Measurements from ENCODE around the gene OTOP2. TPM values are rescaled to one million over a fixed set of nuclear protein-coding genes. Genes with fewer than 3 reads are reported as not detected.
A peak's percentile ranks its signal among the peaks of the same experiment; 100 is the strongest.

Gene OTOP2
- total and polyA plus RNA-seq, 2 of the 8 experiments (the other 6 are each of a cell fraction or from before 2014, with no cell fraction given), result 0.23 TPM; not detected in 1

DNA sequence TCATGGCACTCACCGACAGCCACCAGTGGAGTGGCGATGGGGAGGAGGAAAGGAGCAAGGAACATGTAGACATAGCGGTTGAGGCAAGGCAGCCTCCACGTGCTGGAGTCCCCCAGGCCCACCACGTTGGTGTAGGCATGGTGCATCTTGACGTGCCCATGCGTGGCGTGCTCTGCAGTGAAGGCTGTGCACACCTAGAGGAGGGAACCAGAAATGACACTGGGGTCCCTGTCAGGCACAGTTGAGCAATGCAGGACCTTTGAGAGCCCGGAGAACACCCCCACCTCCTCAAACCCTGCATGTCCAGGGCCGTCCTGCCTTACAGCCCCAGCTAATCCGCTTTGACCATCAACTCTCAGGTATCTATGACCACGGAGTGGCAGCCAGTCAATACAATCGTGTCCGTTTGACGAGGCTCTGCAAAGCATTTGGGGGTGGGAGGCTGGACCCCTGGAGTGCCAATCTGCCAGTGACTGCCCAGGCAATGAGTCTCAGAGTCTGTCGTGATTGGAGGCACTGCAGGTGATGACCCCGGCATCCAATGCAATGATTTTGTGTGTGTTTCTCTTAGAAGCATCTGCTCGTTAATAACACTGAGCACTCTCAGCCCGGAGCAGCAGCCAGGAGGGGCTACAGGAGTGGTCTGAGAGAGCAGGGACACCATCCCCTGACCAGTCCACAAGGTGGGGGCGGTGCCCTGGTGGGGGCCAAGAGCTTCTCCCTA is 41.4 kb upstream of the OTOP2 start:
- H3K23me2 ChIP-seq (ENCODE audit: low read depth, low read length), result no peaks in the 10 kb centered on the region

More for the DNA sequence above, 41.4 kb upstream of the OTOP2 start:
- no peak overlapping the region for H3K14ac ChIP-seq (ENCODE audit: insufficient read length)
- no peak for FAIRE-seq
- no peaks in the 10 kb centered on the region for H3K79me1 ChIP-seq (ENCODE audit: low read depth, low read length)
- peak overlapping the region; percentile 95 for H2BK15ac ChIP-seq (ENCODE audit: low read length)
- H3K9me3 ChIP-seq (ENCODE audit: insufficient read depth in 2 of 2, low read depth in 1 of 2, low read length in 1 of 2), result no peaks in the 10 kb centered on the region
- POLR2A ChIA-PET (ENCODE audit: partially characterized antibody), result interaction anchor here (1.5 to 2.3 kb wide), 2 partner anchors 9 to 11 kb away, joined by 3 to 12 read pairs; partner anchors contain the start of genes FADS6 and FDXR
- peak overlapping the region; percentile 22 for H4K91ac ChIP-seq (replicated peaks; ENCODE audit: insufficient read length, low read length)
- H2BK20ac ChIP-seq (ENCODE audit: low read length), result peak overlapping the region; percentile 72; the same call in 1 of the 2 replicates
- H3K18ac ChIP-seq (ENCODE audit: extremely low read depth, low read length), result no peak overlapping the region; the same call in 1 of the 2 replicates
- no peaks in the 10 kb centered on the region for H3K36me3 ChIP-seq (ENCODE audit: control insufficient read depth in 2 of 4, insufficient read depth in 4 of 4, low read length in 3 of 4)
- H2BK12ac ChIP-seq (ENCODE audit: low read depth, low read length), result peak overlapping the region; percentile 80; the same call in 1 of the 2 replicates
- no peaks in the 10 kb centered on the region for H4K20me1 ChIP-seq (replicated peaks in 1 of 2; ENCODE audit: control insufficient read depth in 1 of 2, insufficient read depth in 2 of 2, low read length in 2 of 2)
- no peak overlapping the region for H2BK120ac ChIP-seq (replicated peaks; ENCODE audit: low read depth, low read length)
- peak overlapping the region; percentile 91 for H2AK5ac ChIP-seq (ENCODE audit: low read depth, low read length)
- H3K79me2 ChIP-seq (ENCODE audit: control insufficient read depth in 1 of 2, insufficient read depth in 2 of 2, low read length in 2 of 2), result no peaks in the 10 kb centered on the region
- peaks cover 3 to 8% (median 5%) of the 10 kb centered on the region in 4 experiments; a peak in 6 of 7 replicates for H3K4me1 ChIP-seq (replicated peaks in 1 of 4; ENCODE audit: control insufficient read depth in 3 of 4, insufficient read depth in 4 of 4, low read length in 3 of 4)
- no peak overlapping the region for H2AFZ ChIP-seq (ENCODE audit: low read length)
- peaks cover 0 to 2% (median 0%) of the 10 kb centered on the region in 4 experiments; a peak in 2 of 7 replicates for H3K27me3 ChIP-seq (replicated peaks in 1 of 4; ENCODE audit: control insufficient read depth in 3 of 4, extremely low read depth in 1 of 4, insufficient read depth in 3 of 4, low read length in 3 of 4)
- peak overlapping the region; percentile 45 for H4K8ac ChIP-seq (ENCODE audit: extremely low read depth, insufficient read depth, low read length)
- H2BK5ac ChIP-seq (ENCODE audit: low read depth, low read length), result peak overlapping the region; percentile 52; the same call in 1 of the 2 replicates
- H3K27ac ChIP-seq (ENCODE audit: low read depth, low read length), result no peak overlapping the region
- H3K56ac ChIP-seq (replicated peaks; ENCODE audit: insufficient read length, low read depth, low read length), result no peak overlapping the region
- 82% methylated on average over 20 of the region's 20 CpGs; no CpG with 5 or more reads in 1 of the 2 experiments for WGBS, 2 experiments (ENCODE audit: extremely low coverage in 1 of 2, insufficient coverage in 1 of 2, insufficient read length in 1 of 2, insufficient replicate concordance in 2 of 2, low coverage in 1 of 2, low lambda C conversion rate in 2 of 2, missing lambda C conversion rate in 1 of 2)
- H4K5ac ChIP-seq (ENCODE audit: insufficient read length, low read depth, low read length), result no peak overlapping the region
- no peak for DNase-seq (ENCODE audit: low read depth in 1 of 2, low spot score in 2 of 2)
- H3K9ac ChIP-seq (replicated peaks in 1 of 4; ENCODE audit: extremely low read depth in 1 of 4, low read depth in 3 of 4, low read length in 3 of 4), result no peak overlapping the region
- H3K4me2 ChIP-seq (ENCODE audit: insufficient read depth in 1 of 2, low read depth in 2 of 2, low read length in 2 of 2), result no peak overlapping the region
- H3K4me3 ChIP-seq (ENCODE audit: extremely low read depth in 1 of 4, insufficient read depth in 2 of 4, low read depth in 3 of 4, low read length in 4 of 4), result no peak overlapping the region
- no peak overlapping the region for H3K4ac ChIP-seq (replicated peaks; ENCODE audit: insufficient read length, low read depth, low read length)
- TF ChIP-seq RAD21 (IDR thresholded peaks at IDR 0.05 in 1 of 2, conservative IDR thresholded peaks at IDR 0.05 in 1 of 2; ENCODE audit: low read depth in 2 of 2, low read length in 2 of 2), result no peak
- no peak for TF ChIP-seq CEBPB (IDR thresholded peaks at IDR 0.05; ENCODE audit: low read depth, low read length)
- TF ChIP-seq EGR1 (IDR thresholded peaks at IDR 0.05; ENCODE audit: borderline replicate concordance, low read depth, low read length), result no peak
- no peak for TF ChIP-seq SP4 (IDR thresholded peaks at IDR 0.05; ENCODE audit: low read length)
- no peak for TF ChIP-seq CHD1 (IDR thresholded peaks at IDR 0.05; ENCODE audit: low read depth, low read length)
- TF ChIP-seq YY1 (IDR thresholded peaks at IDR 0.05; ENCODE audit: low read depth, low read length), result no peak
- no peak for TF ChIP-seq NANOG (IDR thresholded peaks at IDR 0.05; ENCODE audit: insufficient read depth, low read depth, low read length, poor library complexity, severe bottlenecking)
- no peak for TF ChIP-seq RFX5 (IDR thresholded peaks at IDR 0.05; ENCODE audit: borderline replicate concordance, low read depth, low read length)
- TF ChIP-seq FOSL1 (IDR thresholded peaks at IDR 0.05; ENCODE audit: insufficient read depth, low read depth, low read length), result no peak
- H3K23ac ChIP-seq (ENCODE audit: insufficient read length), result no peak overlapping the region
- CTCF ChIA-PET (ENCODE audit: partially characterized antibody), result interaction anchor here (1.0 to 81.0 kb wide), 5 partner anchors 12 to 75 kb away, joined by 3 to 2981 read pairs (median 13); partner anchors contain the start of genes GRIN2C and NAT9
